Inferior parietal cortex (tissue), 1 donor: ENCODE data around the gene ECSIT.
A peak's percentile ranks its signal among the peaks of the same experiment; 100 is the strongest.

ENCODE experiments used
- DNase-seq: peaks from one replicate; pipeline ENCODE4 v3.0.0-alpha.2; 2016; ENCODE audit errors: extremely low spot score

ECSIT gene

DNA sequence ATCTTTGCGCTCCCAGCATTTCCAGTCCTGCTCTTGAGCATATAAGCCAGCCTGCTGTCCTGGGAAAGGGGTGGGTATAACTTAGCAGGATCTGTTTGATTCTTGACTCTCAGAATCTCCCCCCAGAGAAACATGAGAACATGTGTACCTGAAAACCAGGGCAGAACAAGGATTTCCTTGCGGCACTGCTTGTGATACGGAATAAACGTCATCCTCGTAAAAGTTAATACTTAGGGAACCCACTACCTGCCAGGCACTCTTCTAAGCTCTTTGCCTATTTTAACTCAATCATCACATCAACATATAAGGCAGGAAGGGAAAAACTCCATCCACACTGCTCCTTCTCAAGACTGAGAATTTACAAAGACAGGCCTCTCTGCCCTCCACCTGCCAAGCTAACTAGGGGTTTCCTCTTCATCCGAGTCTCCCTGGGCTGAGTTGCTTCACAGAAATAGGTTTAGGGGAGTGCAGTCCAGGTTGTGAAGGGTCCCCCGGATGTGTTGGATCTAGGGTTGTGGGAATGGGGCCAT, 24.4 kb downstream of the ECSIT start:
- DNase-seq = no peak

DNA sequence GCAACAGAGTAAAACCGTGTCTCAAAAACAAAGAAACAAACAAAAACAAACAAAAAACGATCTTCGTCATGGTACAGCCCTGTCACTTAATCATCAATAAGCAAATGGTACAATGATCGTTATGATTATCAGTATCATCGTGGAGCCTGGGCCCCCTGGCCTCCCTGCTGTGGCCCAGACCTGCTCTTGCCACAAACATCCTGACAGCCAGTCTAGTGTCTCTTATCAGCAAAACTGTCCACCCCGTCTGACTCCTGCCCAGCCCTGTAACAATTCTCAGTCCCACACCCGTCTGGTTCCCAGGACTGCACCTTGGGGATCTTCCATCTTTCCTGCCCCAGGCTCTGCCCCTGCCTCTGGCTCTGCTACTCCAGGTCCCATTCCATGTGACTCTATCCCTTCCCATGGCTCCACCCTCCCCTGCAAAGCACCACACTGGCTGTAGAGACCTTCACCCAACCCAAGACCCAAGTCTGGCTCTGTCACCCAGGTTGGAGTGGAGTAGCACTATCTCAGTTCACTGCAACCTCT, 29.0 kb downstream of the ECSIT start:
- no peak for DNase-seq

DNA sequence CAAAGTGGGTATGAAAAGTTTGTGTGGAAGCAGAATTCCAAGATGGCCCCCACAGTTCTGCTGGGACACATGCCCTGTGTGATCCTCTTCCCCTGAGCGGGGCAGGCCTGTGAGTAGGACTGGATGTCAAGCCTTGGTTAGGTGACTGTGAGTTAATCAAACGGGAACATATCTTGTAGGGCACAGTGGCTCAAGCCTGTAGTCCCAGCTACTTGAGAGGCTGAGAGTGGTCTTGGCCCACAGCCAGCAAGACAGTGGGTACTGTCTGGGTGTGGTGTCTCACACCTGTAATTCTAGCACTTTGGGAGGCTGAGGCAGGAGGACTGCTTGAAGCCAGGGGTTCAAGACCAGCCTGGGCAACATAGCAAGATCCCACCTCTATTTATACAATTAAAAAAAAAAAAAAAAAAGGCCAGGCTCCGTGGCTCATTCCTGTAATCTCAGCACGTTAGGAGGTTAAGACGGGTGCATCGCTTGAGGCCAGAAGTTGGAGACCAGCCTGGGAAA, 29.7 kb downstream of the ECSIT start:
- no peak for DNase-seq

DNA sequence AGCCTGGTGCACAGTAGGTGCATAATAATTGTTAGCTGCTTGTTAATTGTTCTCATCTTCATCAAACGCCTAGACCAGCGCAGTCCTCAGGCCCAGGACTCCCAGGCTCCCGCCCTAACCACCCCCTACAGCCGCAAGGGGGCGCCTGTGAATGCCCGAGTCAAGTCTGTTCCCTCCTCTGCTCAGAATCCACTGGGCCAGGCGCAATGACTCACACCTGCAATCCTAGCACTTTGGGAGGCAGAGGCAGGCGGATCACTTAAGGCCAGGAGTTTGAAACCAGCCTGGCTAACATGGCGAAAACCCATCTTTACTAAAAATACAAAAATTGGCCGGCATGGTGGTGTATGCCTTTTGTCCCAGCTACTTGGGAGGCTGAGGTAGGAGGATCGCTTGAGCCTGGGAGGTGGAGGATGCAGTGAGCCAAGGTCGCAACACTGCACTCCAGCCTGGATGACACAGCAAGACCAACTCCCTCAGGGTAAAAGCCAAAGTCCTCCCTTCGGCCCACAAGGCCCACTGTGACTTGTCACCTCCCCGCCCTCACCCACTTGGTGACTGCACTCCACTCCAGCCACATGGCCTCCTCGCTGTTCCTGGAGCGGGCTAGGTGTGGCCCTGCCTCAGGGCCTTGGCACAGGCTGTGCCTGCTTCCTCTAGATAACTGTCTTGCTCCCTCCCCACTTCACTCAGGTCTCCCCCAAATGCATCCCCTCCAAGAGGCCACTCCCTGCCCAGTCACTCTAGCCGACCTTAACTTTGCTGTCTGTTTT, 32.4 kb downstream of the ECSIT start:
- DNase-seq = peak; percentile 57

DNA sequence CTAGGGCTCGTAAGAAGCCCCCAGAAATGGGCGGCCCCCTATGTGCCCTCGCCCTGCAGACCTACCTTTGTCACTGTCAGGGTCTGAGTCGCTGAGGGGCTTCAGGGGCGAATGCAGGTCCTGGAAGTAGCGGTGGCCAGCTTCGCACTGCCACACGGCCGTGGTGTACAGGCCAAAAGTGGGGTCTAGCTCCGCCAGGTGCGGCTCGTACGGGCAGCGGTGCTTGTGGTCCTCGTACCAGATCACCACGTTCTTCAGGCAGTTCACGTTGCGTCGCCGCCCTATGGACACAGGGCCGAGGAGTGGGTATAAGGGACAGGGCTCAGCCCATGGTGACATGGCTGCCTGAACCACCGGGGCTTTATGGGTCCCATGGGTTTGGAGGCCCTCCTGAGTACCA, 33.0 kb downstream of the ECSIT start:
- no peak for DNase-seq

DNA sequence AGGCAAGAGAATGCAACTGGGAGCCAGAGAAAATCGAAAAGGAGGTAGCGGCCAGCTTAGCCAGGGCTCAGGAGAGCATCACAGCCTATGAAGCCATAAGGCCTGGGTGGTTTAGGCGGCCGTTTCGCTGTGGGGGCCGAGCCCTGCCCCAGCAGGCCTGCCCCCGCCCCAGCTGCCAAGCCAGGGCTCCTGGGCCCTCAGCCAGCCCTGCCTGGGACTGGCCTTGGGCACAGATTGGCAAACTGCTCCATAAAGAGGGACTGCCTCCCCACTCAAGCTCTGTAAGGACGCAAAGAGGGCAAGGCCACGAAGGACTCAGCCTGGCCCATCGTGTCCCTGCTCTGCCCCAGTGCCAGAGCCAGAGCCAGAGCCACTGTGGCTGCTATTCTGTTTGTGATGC, 33.5 kb downstream of the ECSIT start:
- no peak for DNase-seq

DNA sequence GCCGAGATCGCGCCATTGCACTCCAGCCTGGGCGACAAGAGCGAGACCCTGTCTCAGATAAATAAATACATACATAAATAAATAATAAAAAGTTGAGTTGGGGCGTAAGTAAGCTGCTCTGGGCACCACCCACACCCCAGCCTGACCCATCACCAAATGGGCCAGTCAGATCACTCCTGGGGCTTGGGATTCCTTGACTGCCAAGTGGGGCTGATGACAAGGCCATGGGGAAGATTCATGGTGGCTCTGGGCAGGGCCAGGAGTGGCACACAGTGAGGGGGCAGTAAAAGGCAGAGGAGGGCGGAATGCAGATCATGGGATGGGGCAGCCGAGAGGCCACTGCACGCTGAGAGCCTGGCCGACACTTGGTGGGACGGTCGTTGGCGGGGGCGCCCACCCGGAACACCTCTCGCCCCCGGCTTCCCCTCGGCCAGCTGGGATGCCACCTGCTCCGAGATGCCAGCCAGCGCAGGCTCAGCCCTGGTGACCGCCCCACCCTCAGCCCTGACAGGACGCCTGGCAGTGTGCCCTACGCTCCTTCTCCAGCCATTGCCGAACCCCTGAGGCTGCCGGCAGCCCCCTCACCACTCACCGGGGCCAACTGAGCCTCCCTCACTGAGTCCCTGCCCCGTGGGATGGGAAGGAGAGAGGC, 34.2 kb downstream of the ECSIT start:
- no peak for DNase-seq

DNA sequence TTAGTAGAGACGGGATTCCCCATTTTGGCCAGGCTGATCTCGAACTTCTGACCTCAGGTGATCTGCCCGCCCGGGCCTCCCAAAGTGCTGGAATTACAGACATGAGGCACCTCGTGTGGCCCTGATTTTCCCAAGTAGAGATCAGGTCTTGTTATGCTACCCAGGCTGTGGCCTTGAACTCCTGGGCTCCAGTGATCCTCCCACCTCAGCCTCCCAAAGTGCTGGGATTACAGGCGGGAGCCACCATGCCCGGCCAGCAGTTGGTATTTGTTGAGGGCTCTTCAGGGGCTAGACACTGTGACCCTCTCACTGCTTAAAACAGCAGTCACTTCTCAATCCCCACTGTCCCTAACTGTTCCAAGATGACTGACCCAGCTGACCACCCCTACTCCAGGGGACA, 39.6 kb downstream of the ECSIT start:
- no peak for DNase-seq

DNA sequence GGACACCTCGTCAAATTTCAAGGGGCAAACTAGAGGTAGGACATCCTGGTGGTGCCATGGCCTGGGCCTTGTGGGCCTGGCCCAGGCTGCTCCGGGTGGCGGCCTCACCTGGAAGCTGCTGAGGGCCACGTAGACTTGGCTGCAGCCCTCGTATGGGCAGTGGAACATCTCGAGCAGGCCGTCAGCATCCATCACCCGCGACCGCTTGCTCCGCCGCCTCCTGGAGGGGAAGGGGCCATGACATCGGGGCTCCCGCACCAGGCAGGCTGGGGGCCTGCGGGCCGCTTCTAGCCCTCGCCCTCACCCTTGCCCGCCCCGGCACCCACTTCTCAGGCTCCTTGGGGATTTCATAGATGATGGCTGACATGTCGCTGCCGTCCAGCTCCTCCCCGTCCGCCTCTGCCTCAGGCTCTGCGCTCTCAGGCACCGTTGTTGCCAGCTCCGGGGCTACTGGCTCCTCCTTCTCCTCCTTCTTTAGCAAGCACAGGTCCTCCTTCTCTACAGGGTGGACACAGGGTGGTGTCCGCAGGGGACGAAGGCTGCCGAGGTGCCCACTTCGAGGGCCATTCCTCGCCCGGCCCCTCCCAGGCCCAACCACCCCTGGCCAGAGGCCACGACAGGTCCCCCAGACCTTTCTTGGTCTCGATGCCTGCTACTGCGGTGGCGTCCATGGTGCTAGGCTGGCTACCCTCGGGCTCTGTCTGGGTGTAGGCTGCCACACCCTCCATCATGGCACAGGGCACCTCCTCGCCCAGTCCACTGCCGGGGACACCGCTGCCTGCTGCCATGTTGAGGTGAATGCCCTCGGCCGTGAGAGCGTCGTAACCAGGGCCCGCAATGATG, 42.1 kb downstream of the ECSIT start:
- DNase-seq = no peak

DNA sequence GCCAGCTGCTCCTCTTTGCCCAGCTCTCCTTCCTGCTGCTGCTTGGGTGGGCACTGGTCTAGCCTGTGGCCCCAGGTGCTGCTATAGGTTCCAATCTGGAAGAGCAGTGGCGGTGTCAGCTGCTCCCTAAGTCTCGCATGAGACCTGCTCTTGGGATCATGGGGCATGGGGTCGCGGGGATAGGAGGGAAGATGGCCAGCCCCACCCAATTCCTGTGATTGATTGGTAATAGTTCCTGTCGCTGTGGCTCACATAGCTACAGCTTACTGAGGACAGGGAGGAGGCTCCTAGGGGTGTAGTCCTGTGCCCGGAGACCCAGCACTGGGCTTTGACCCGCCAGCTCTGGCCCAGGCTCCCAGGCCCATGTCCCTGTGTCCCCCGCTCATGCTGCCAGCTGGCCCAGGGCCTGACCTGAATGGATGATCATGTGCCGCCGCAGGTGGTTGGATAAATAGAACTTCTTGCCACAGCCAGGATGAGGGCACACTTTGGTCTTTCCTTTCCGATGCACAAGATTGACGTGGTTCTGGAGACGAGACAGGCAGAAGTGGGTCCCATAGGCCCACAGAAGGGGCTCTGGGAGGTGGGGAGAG, 43.6 kb downstream of the ECSIT start:
- DNase-seq = no peak

DNA sequence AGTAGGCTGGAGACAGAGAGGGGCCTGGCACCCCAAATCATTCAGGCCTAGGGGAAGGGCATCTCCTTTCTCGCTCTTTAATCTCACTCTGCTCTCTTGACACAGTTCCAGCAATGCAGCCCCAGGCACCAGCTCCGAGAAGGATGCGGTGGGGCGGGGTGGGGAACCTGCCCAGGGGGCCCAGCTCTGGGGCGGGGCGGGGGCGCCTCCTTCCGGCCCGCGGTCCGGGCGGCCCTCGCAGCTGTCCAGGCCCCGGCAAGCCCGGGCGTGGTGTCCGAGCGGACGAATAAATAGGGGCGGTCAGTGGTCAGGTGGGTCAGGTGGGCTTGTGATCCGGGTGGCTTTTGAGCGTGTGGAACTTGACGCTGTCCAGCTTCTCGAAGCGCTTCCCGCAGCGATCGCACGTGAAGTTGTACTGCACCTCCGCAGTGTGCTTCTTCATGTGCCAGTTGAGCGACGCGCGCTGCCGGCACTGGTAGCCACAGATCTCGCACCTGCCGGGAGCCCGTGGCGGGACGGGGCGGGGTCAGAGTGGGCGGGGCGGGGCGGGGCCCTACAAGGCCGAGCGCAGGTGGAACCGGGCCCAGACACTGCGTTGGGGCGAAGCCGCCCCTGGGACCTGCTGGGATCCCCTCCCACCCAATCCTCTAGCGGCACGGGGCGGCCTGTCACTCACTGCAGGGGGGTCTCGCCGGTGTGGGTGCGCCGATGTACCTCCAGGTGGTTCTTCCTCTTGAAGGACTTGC, 45.4 kb downstream of the ECSIT start:
- no peak for DNase-seq

DNA sequence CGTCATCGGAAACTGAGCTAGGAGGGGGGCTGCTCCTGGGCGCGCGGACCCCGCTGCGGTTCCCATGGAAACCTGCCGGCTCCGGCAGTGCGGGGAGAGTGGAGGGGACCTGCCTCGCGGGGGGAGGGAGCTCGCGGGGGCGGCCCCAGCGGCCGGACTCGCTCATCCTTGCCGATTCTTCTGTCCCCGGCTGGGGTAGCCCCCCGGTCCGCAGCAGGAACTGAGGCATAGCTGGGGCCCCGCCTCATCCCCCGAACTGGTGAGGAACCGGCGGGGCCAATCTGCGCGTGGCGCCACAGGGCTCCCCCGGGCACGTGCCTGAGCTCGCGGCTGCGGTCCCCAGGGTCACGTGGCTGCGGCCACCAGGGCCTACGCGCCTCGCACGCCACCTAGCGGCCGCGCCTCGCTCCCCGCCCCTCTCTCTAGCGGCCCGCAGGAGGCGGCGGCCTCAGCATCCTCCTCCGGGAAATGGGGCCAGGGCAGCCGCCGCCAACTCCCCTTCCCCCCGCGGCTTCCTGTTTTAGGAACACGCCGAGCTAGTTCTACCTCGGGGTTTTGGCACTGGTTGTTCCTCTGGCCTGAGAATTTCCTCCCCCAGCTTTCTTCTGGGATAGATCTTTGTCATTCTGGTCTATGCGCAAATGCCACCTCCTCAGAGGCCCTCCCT, 46.4 kb downstream of the ECSIT start:
- DNase-seq = peak; percentile 85

DNA sequence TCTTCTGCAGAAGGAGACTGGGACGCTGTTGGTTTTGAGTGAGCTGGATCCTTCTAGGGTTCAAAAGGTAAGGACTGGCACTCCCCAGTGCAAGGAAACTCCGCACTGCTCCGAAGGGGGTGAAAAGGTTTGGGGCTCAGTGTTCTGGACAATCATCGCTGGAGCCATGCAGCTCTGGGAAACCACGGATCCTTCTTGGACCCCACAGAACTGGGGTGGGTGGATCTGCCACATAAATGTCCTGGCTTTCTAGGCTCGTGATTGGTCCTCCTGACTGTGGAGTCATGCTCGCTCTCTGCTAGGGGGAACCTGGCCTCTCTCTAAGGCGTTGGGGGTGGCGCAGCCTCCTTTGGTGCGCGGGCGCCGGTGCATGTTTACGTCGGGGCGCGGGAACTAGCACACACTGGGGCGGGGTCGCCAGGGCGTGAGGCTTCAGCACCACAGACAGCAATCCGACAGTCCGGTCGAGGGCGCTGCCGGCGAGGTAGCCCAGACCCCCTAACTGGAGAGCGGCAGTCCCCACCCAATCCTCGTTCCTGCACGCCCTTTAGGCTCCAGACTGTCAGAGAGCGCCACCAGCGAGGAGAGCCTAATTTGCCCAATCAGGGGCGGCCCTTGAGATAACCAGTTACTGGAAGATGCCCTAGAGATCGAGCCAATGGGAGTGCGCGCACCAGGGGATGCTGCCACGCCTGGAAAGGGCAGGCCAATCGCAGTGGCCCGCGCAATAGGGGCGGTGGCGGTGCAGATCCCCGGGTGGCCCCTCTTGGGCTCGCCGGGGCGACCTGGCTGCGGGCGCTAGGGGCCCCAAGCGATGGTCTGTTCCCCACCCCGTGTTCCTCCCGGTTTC, 47.2 kb downstream of the ECSIT start:
- peak; percentile 96 for DNase-seq

DNA sequence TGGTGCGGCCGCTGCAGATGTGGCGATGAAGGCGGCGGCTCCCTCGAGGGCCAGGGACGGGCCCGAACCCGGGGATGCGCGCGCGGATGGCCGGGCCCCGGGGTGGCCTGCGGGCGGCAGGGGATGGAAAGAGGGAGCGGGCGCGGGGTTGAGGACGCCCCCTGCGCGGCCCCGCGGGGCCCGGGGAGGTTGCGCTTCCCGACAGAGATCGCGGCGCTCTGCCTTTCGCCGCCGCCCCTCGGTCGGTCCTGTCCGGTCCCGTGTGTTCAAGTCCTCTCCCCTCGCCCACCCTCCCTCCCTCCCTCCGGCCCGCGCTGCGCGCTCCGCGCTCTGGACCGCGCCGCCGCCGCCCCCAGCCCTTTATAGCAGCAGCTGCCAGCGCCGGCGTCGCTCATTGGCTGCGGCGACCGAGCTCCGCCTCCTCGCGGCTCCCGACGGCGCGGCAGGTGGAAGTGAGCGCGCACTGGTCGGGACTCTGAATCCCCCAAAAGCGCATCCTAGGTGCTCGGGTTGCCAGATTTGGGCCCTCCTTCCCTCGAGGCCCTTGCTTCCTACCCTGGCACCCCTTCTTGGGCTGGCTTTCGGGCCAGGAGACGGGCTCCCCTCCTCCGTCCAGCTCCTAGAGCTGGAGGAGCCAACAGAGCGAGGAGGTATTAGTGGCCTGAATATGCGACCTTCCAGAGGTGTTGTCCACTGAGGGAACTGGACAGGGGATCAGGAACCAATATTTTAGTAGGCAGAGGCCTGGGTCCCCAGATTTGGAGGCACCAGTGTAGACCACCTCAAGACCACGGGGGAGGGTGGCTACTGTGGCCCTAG, 48.0 kb downstream of the ECSIT start, which contains the start of gene ELAVL3:
Gene ELAVL3, minus strand, starts transcription at position 332 of the 819 bp plus-strand sequence. CDS start 438 bp downstream, outside the sequence.
- peak; percentile 67 for DNase-seq

DNA sequence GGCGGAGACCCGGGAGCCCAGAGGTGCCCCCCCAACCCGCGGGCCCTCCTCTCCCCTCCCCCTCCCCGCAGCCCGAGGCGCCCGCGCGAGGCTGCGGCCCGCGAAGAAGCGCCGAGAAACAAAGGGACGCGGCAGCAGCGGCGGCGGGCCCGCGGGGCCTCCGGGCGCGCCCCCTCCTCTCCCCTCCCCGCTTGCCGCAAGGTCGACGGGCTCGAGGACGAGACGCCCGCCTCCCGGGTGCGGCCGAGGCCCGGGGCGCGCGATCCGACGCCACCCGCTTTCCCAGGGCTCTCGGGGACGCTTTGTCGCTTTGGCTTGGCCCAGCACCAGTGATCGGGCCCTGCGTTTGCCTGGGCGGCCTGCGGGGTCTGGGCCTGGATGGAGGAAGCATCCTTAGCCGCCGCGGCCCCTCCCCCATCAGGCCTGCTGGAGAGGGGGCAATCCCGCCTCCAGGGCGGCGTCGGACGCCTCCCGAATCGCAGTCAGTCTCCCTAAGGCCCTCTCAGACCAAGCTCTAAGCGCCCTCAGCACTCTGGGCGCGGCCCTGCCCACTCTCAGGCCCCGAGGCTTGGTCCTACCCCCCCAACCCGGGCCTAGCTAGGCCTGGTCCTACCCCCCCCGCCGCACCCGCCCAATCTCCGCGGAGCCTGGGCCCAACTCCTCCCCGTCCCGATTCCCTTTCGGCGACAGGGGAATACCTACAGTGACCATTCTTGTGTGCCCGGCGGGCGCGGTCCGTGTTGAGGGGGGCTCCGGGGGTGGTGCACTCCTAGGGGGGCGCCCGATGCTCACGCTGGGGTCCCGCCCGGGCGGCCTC, 48.8 kb downstream of the ECSIT start:
- no peak for DNase-seq

DNA sequence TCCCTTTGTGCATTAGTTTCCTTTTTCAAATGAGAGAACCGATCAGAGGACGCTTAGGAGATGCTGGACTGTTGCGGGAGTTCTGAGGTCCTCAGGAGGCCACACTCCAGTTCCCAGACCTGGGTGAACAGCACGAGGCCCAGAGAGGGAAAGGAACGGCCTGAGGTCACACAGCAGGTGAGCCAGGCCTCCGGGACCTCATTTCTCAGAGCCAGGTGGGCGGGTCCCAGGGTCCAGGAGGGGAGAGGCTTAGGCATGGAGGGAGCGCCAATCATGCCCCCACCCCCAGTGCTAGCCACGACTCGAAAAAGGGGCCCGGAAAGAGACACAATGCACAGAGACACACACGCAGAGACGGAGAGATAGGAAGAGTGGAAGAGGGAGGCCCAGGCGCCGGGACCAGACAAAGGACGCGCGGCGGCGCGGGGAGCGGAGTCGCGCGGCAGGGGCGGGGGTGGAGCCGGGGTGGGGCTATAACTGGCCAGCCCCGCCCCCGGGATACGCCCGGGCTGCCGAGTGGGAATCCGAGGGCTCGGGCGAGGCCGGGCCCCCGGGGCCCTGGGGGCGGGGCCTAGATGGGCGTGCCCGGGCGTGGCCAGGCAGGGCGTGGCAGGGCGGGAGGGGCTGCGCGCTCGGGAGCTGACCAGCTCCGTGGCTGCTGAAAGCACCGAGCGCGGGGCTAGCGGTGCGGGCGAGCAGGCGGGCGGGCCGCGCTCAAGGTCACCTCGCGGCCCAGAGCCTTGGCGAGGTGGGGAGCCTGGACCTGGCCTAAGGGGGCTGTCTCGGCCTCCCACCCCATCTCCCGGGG, 49.6 kb downstream of the ECSIT start:
- DNase-seq = peak; percentile 62
